Activated T-cell treated with anti-CD3 and anti-CD28 coated beads, Interleukin-2, amount 50 U/mL, for 4 hours (primary cell): ENCODE measurements around the gene HDAC4. TPM values are rescaled to one million over a fixed set of nuclear protein-coding genes. Genes with fewer than 3 reads are reported as not detected.
"Not testable (repeated sequence)": the region's sequence is repeated elsewhere in the genome, so short reads cannot be mapped to it uniquely, and the experiment has no call there.

Source experiments
- ATAC-seq, 2 donors: fragments of 200-7000 bp; cut with Tn5 transposase; one replicate each; pipeline ENCODE4 v1.10.0; 2021
- DNase-seq: peaks from one replicate; pipeline ENCODE4 v3.0.0-alpha.2; 2020
- H3K27me3 Mint-ChIP-seq: one replicate; pipeline ENCODE4 v1.8.0; 2021; ENCODE audit warnings: low read depth, mixed read lengths
- H3K36me3 Mint-ChIP-seq: one replicate; pipeline ENCODE4 v1.8.0; 2022; ENCODE audit warnings: mixed read lengths; ENCODE audit not compliant: insufficient read depth
- H3K4me1 Mint-ChIP-seq: one replicate; pipeline ENCODE4 v1.8.0; 2021; ENCODE audit warnings: low read depth, mixed read lengths
- H3K4me3 Mint-ChIP-seq: one replicate; pipeline ENCODE4 v1.8.0; 2021; ENCODE audit warnings: mild to moderate bottlenecking, moderate library complexity, mixed read lengths
- H3K9me3 Mint-ChIP-seq: one replicate; pipeline ENCODE4 v1.8.0; 2021; ENCODE audit warnings: mixed read lengths
- total RNA-seq, 3 donors: library from RNA; stranded (reverse); gene quantifications; one replicate each; pipeline ENCODE4 v1.2.1, GENCODE V29; 2021

Gene HDAC4
- total RNA-seq, 3 donors from 2014 or later = 30.4 to 34.1 (median 31.9) TPM

GRCh38 chr2:239289545-239289944 lies 111.3 kb downstream of the HDAC4 start:
- Mint-ChIP-seq H3K9me3 (no peaks in the 10 kb centered on the region), H3K36me3 (peaks cover 17% of the 10 kb centered on the region), H3K4me1 (peaks cover 80% of the 10 kb centered on the region), H3K4me3 (peak overlapping the region; percentile 66), H3K27me3 (no peaks in the 10 kb centered on the region)
- no peak for DNase-seq
- peak; percentile 9 to 13 for ATAC-seq

DNA sequence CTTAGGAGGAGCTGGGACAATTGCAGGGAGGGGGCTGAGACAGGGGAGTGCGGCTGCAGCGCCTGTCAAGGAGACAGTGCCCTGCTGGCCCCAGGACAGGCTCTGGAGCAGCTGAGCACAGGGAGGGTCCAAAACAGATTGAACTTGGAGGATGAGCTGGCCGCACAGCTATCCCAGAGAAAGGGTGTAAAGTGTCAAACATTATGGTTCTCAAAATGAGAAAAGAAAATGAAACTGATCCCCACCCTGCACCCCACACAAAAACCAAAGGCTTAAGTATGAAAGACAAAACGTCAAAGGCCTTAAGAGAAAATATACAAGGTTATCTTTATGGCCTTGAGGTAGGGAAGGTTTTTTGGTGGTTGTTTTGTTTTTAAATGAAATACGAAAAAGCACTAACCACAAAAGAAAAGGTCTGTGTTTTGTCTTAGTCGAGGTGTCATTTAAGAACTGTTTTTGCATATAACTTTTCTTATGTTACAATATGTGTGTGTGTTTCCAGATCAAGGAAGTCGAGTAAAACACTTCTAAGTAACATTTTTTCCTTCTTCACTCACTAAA lies 111.8 kb downstream of the HDAC4 start:
- Mint-ChIP-seq H3K9me3 (no peaks in the 10 kb centered on the region), H3K27me3 (no peaks in the 10 kb centered on the region), H3K4me1 (peaks cover 79% of the 10 kb centered on the region), H3K4me3 (peak overlapping the region; percentile 66), H3K36me3 (peaks cover 12% of the 10 kb centered on the region)
- peak; percentile 54 to 59 for ATAC-seq
- no peak for DNase-seq

DNA sequence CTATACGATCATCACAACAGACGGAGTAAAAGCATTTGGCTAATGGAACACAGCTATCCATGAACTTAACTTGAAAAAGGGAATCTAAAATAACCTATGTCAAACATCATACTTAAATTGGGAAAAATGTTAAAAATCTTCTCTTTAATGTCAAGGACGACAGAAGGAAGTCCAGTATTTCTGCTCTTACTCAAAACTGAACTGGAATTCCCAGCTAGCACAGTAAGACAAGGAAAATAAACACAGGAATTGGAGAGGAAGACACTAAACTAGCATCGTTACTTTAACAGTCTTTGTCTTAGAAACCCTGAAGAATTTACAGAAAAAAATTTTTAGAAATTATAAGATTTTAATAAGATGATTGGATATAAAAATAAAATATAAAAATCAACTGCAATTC lies 112.6 kb downstream of the HDAC4 start:
- DNase-seq (no peak), ATAC-seq (no peak)
- Mint-ChIP-seq H3K9me3 (no peaks in the 10 kb centered on the region), H3K4me1 (peaks cover 79% of the 10 kb centered on the region), H3K36me3 (peaks cover 11% of the 10 kb centered on the region), H3K27me3 (no peaks in the 10 kb centered on the region), H3K4me3 (no peak overlapping the region)

DNA sequence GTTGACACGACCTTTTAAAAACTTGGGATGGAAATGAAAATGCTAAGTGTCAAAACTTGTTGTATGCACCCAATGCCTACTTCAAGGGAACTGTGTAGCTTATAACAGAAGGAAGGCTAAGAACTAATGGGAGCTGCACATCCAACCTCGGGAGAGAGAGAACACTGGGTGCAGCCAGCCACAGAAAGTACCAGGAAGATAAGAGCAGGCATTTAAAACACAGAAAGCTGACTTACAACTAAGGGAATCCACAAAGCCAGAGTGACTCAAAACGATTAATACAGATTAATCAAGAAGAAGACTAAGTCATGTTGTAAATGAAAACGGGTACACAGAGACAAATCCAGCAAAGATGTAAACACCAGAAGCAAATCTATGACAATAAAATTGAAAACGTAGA lies 113.4 kb downstream of the HDAC4 start:
- H3K4me1 Mint-ChIP-seq = peaks cover 77% of the 10 kb centered on the region
- H3K9me3 Mint-ChIP-seq = no peaks in the 10 kb centered on the region
- peaks cover 11% of the 10 kb centered on the region for H3K36me3 Mint-ChIP-seq
- H3K27me3 Mint-ChIP-seq = no peaks in the 10 kb centered on the region
- ATAC-seq = no peak
- no peak overlapping the region for H3K4me3 Mint-ChIP-seq
- DNase-seq = no peak

GRCh38 chr2:239286901-239287300 lies 113.9 kb downstream of the HDAC4 start:
- DNase-seq (no peak), ATAC-seq (no peak)
- no peaks in the 10 kb centered on the region for H3K9me3 Mint-ChIP-seq
- H3K4me1 Mint-ChIP-seq = peaks cover 74% of the 10 kb centered on the region
- H3K27me3 Mint-ChIP-seq = no peaks in the 10 kb centered on the region
- H3K4me3 Mint-ChIP-seq = no peak overlapping the region
- H3K36me3 Mint-ChIP-seq = peaks cover 11% of the 10 kb centered on the region

- H3K4me3 Mint-ChIP-seq = peak overlapping the region; percentile 75
- ATAC-seq (peak; percentile 56 to 61), DNase-seq (no peak)
- peaks cover 71% of the 10 kb centered on the region for H3K4me1 Mint-ChIP-seq
- no peaks in the 10 kb centered on the region for H3K9me3 Mint-ChIP-seq
- H3K27me3 Mint-ChIP-seq = no peaks in the 10 kb centered on the region
- peaks cover 11% of the 10 kb centered on the region for H3K36me3 Mint-ChIP-seq
Observed at GRCh38 chr2:239285932-239286230, 114.9 kb downstream of the HDAC4 start.

- ATAC-seq (peak; percentile 71 to 74), DNase-seq (no peak)
- peaks cover 11% of the 10 kb centered on the region for H3K36me3 Mint-ChIP-seq
- no peaks in the 10 kb centered on the region for H3K27me3 Mint-ChIP-seq
- H3K4me1 Mint-ChIP-seq = peaks cover 66% of the 10 kb centered on the region
- no peaks in the 10 kb centered on the region for H3K9me3 Mint-ChIP-seq
- peak overlapping the region; percentile 75 for H3K4me3 Mint-ChIP-seq
Observed at GRCh38 chr2:239285071-239285931, 115.5 kb downstream of the HDAC4 start.

DNA sequence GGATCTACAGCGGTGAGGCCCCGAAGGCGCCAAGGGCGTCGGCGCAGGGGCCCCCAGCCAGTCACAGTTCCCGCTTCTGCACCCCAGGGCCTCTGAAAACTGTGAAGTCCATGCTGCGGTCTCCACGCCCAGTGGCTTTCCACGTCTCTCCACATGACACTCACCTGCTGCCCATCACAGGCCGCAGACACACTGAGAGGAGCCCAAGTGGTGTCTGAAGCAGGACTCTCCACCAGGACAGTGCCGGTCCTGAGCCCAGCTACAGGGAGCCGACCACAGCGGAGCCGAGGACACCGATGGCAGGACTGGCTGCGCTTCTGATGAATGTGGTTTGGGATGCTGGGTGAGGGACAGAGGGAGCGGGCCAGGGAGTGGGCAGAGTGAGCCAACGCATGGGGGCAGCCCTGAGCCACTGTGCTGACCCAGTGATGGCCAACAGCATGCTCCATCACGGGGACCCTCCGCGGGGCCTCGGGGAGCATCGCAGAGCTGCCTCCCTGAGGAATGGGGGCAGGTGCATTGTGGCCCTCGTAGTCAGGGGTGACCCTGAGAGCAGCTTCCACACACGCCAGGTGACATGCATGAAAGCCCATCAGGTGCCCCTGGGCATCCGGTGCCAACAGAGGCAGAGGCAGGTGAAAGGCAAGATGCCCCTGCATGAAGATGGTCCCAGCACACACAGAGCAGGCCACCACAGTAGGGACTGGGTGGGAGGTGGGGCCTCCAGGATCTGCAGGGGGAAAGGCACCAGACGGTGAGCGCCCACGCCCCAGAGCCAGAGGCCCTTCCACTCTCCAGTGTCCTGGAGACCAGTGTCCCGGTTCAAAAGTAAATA lies 116.6 kb downstream of the HDAC4 start:
- peaks cover 58% of the 10 kb centered on the region for H3K4me1 Mint-ChIP-seq
- no peaks in the 10 kb centered on the region for H3K9me3 Mint-ChIP-seq
- DNase-seq (no peak), ATAC-seq (no peak)
- no peaks in the 10 kb centered on the region for H3K27me3 Mint-ChIP-seq
- H3K4me3 Mint-ChIP-seq = peak overlapping the region; percentile 75
- peaks cover 11% of the 10 kb centered on the region for H3K36me3 Mint-ChIP-seq

DNA sequence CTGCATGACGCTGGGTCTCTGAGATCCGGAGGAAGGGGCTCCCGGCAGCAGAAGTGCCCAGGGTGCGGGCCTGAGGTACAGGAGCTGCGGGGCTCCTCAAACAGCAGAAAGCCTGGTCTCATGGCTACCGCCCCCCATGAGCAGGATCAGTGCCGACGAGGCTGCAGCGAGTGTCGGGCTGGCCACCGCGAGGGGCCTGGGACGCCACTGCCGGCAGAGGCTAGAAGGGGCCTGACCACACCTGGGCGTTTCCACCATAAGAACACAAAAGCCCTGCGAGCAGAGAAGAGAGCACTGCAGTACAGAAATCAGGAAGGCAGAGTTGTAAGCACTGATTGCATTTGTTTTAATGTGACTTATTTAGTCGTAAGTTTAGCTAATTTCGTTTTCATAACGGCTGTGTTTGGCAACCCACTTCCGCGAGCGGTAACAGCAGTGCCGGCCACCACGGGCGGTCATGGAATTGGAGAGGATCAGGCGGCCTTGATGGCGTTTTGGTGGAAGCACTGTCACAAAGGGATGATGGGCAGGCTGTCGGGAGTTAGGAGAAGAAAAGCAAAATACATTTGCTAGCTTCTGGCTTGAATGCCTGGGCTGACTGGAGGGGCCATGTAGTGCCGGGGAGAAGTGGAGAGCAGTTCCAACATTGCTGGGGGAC lies 117.4 kb downstream of the HDAC4 start:
- no peak for ATAC-seq
- Mint-ChIP-seq H3K27me3 (no peaks in the 10 kb centered on the region), H3K4me1 (peaks cover 57% of the 10 kb centered on the region), H3K9me3 (no peaks in the 10 kb centered on the region), H3K4me3 (no peak overlapping the region), H3K36me3 (peaks cover 11% of the 10 kb centered on the region)
- no peak for DNase-seq

- Mint-ChIP-seq H3K9me3 (no peaks in the 10 kb centered on the region), H3K27me3 (no peaks in the 10 kb centered on the region), H3K4me3 (no peak overlapping the region), H3K36me3 (peaks cover 11% of the 10 kb centered on the region), H3K4me1 (peaks cover 55% of the 10 kb centered on the region)
- no peak for ATAC-seq
- no peak for DNase-seq
Observed at GRCh38 chr2:239282448-239283287, 118.2 kb downstream of the HDAC4 start.

DNA sequence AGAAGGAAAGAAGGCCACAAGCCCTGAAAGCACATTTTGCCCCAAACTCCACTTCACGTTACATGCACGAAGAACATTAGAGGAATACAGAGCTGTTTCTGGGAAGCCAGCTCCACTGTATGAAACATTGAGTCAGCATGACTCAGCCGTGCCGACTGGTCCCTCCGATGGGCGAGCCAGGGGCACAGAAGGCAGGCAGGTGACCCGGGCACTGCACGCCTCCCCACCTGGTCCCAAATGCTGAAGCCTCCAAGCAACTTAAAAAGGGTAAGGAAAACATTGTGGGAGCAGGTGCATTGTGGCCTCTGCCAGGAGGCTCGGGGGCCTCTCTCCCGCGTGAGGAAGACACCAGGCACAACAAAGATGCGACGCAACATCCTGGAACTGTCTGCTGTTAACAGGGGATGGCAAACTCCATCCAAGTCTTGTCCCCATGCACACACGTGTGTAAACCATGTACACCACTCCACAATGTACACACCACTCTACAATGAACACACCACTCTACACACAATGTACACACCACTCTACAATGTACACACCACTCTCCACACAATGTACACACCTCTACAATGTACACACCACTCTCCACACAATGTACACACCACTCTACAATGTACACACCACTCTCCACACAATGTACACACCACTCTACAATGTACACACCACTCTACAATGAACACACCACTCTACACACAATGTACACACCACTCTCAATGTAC lies 120.4 kb downstream of the HDAC4 start:
- H3K4me3 Mint-ChIP-seq, DNase-seq, H3K9me3 Mint-ChIP-seq, H3K27me3 Mint-ChIP-seq, H3K36me3 Mint-ChIP-seq: not testable (repeated sequence)
- H3K4me1 Mint-ChIP-seq = peaks cover 45% of the 10 kb centered on the region
- peak; percentile 36 to 39 for ATAC-seq

DNA sequence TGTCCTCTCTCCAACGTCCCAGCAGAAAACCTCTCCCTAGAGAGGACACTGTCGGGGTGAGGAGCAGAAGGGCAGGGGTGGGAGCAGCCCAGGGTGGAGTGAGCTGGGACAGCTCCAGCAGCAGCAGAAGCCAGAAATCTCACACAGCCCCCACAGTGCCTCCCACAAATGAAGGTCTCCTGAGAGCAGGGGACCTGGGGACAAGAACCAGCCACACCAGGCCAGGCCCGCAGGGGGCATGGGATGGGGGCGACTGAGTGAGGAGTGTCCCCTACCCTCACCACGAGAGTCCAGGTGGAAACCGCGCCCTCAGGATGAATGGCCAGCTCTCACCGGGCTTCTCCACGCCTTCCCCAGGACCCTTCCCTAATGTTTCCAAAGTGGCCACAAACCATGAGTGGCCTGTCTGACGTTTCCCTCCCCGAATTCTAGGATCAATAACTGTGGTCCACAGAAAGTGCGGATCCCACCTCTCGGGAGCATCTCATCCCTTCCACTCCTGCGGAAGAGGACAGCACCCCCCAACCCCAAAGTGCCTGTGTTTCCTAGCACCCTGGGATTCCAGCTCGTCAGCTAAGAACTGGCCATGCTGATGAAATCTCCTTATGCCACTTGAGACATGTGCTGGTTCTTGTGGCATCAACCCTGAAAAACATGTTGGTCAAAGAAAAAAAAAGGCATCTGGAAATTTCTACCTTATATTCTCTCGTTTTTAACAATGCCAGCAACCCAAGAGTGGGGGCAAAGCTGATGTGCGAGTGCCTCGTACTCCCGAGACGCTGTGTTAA lies 121.1 kb downstream of the HDAC4 start:
- Mint-ChIP-seq H3K9me3 (no peaks in the 10 kb centered on the region), H3K36me3 (no peaks in the 10 kb centered on the region), H3K4me1 (peaks cover 45% of the 10 kb centered on the region), H3K27me3 (no peaks in the 10 kb centered on the region), H3K4me3 (no peak overlapping the region)
- DNase-seq = peak; percentile 4
- no peak for ATAC-seq
